Activated CD4-positive, alpha-beta T cell treated with anti-CD3 and anti-CD28 coated beads for 24 hours (primary cell): ENCODE results near the gene RXRA.

Experiments
- DNase-seq, 2 donors: peaks; one replicate each; pipeline ENCODE4 v3.0.0-alpha.2; 2020; ENCODE audit warnings: low read depth in 2 of 2

RXRA gene

DNA sequence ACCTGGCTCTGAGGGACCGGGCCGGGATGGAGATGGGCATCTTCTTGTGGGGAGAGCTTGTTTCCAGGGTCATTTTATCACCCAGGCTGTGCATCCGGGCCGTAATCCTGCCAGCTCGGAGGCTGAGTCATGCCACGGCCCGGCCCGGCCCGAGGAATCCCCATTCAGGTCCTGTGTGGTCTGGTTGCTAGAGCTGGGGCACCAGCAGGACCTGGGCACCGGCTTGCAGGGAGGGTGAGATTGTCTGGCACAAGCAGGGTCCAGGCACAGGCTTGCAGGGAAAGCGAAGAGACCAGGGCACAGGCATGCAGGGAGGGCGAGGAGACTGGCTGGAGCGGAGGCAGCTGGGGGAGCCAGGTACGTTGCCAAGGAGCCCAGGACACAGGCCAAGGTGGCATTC is 106.8 kb downstream of the RXRA start:
- no peak for DNase-seq

DNA sequence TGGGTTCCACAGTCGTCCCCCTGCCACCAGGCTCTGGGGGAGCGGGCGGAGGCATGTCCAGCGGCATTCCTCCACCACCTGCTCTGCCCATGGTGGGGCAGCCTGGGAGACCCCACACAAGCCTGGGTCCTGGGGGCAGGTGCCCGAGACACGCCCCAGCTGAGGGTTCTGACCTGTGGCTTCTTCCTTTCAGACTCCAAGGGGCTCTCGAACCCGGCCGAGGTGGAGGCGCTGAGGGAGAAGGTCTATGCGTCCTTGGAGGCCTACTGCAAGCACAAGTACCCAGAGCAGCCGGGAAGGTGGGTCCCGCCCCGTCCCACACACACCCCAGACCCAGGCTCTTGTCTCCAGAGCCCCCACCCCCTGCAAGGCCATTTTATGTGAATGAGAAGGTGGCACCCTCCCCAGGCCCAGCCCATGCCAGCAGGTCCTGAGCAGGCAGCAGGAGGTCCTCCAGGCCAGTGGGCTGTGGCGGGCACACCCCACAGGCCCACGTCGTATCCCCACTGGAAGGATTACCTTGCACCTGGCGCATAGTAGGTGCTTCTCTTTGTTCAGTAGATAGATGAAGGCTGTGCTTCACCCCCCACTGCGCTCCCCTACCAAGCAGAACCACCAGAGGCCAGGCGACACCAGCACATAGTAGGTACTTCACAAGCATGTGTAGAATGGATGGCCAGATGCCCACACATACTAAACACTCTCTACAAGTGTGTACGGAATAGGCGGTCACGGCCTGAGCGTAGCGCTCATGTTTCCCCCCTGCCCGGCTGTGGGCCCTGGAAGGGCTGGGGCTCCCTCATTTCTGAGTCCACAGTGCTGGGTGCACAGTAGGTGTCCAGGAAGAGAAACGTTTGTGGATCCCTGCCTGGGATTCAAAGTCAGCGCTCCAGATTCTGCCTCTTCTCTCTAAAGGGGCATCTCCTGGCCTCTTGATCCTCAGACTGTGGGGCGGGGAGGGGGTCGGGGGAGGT is 107.9 kb downstream of the RXRA start:
- no peak for DNase-seq

DNA sequence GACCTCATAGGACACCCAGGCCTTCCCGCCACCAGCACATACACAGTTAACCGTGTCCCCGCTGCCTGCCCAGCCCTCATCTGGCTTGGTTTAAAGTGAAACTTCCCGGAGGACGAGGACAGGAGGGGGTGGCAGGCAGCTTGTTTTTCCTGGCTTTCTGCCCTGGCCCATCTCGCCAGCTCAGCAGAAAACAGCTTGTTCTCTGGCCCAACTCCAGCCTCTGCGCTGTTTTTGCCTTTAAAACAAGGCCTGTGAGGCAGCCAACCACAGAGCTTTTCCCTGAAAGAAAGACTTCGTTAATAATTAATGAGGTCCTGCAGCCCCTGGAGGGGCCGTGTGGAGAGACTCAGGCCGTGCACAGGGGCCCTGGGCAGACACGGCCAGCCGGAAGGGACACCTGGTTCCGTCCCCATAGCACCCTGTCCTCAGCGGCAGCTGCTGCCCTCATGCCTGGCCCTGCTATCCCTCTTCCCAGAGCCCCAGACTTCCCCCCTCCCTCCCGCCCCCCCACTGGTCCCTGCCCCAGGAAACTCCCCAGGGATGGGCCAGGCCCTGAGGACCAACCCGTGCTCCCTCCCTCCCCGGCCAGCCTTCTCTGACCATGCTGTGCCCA is 108.7 kb downstream of the RXRA start:
- DNase-seq, result no peak

DNA sequence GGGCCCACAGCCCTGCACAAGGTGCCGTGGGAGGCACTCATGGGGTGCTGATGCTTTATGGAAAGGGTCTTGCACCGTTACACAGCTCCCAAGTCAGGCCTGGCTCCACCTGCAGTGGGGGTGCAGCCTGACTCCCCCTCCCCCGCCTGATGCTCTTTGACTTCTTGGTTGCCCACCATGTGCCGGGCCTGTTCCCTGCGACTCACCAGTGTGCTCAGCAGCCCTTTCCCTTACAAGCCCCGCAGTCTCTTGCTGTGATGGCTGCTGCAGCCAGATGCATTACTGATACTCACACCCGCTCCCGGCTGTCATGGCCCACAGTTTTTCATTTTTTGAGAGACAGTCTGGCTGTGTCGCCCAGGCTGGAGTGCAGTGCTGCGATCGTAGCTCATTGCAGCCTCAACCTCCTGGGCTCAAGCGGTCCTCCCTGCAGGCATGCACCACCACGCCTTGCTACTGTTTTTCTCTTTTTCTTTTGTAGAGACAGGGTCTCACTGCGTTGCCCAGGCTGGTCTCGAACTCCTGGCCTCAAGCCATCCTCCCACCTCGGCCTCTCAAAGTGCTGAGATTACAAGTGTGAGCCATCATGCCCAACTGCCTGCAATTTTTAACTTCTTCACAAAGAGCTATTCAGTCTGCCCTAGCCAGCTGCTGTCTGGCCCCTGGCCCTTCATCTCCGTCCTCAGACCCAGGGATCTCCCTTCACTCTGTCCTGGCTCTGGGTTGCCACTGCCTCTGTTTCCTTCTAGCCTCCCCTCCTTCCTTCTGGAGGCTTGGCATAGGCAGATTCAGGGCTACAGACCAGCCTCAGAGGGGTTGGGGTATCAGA is 109.5 kb downstream of the RXRA start:
- no peak for DNase-seq

DNA sequence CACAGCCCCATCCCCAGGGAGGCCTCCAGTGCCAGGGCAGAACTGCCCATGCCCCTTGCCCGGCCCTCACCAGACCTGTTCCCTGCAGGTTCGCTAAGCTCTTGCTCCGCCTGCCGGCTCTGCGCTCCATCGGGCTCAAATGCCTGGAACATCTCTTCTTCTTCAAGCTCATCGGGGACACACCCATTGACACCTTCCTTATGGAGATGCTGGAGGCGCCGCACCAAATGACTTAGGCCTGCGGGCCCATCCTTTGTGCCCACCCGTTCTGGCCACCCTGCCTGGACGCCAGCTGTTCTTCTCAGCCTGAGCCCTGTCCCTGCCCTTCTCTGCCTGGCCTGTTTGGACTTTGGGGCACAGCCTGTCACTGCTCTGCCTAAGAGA is 110.1 kb downstream of the RXRA start:
- DNase-seq, result no peak

DNA sequence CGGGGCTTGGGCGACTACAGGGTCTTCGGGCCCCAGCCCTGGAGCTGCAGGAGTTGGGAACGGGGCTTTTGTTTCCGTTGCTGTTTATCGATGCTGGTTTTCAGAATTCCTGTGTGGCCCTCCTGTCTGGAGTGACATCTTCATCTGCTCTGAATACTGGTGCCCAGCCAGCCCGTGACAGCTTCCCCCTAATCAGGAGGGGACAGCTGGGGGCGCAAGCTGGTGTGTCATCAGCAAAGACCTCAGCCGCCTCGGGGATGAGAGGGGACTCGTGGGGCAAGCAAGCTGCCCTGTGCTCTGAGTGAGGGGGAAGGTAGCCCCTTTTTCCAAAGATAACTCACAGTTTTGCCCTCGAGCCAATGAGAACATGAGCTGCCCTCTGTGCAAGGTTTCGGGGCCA is 110.7 kb downstream of the RXRA start:
- no peak for DNase-seq

DNA sequence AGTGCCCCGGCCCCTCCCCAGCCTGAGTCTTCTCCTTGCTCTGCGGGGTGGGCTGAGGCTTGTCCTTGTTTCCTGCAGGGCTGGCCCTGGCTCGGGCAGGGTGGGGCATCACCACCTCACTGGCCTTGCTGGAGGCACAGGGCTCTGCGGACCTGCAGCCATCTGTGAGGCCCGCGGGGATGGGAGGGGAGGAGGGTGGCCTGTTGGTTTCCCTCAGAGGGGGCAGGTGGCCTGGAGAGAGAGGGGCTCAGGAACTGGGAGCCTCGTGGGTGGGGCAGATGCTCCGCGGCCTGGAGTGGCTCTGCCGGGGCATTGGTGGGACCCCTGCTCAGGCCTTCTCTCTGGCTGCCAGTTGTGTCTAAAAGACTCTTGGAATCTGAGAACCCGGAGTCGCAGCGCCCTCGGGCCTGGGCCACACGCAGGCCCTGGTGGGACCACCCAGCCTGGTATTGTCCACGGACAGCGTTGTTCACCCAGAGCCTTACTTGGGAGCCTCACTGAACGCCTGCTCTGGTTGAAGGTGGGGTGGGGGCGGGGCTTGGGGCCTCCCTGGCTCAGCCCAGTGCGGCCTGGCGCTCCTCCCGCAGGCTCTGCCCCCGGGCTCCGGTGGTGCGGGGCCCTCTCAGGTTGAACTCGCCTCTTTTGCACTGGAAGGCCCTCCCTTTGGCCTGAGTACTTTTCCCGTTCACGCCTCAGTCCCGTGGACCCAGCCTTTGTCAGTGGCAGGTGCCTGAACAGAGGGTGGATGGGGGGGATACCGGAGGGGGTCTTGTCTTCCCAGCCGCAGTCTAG is 111.3 kb downstream of the RXRA start:
- no peak for DNase-seq

DNA sequence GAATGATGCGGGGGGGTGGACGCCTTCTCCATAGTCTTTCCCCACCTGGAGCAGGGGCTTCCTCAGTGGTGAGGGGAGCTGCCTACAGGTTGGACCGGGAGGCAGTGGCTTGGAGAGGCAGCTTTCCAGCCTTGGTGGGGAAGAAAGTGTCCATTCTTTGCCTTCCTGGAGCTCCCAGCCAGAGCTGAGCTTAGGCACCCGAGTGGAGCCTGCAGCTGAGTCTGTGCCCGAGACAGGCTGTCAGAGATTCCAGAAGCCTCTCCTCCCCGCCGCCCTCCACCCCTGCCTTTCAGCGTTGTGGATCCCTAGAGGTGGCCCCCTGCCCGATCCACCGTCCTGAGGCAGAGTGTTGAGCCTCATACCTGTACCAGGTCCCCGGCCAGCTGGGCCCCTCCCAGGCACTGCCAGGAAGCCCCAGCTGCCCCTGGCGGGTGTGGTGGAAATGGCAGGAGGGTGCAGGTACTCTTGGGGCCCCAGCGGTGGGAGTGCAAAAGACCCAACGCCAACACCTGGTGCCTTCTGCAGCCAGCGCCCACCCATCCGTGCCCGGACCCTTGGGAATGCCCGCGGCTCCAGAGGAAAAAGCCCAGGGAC is 112.0 kb downstream of the RXRA start:
- DNase-seq, result no peak

DNA sequence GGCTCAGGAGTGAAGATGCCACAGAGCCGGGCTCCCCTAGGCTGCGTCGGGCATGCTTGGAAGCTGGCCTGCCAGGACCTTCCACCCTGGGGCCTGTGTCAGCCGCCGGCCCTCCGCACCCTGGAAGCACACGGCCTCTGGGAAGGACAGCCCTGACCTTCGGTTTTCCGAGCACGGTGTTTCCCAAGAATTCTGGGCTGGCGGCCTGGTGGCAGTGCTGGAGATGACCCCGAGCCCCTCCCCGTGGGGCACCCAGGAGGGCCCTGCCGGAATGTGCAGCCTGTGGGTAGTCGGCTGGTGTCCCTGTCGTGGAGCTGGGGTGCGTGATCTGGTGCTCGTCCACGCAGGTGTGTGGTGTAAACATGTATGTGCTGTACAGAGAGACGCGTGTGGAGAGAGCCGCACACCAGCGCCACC is 113.1 kb downstream of the RXRA start:
- DNase-seq, result no peak

DNA sequence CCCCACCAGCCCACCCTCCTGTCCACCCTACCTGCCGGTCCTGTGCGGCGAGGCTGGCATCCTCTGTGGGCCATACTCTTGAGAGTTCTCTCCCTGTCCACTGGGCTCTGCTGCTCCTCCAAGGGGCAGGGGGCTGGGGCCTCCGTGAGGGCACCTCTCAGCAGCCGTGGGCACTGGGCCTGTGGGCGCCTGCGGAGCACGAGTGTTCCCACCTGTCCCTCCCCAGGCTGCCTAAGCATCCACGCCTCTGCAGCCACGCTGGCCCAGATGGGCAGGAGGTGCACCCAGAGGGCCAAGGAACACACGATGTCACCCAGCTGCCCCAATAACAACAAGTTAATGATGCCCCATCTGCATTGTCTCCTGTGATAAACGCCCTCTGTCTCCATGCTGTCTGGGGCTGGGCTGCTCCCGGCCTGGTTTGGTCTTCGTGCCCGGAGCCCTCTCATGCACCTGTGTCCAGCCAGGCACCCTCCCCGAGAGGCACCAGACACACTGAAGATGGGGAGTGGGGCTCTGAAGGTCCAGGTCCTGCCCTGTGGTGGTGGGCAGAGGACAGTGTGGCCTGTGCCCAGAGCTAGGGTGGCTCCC is 114.5 kb downstream of the RXRA start:
- no peak for DNase-seq

DNA sequence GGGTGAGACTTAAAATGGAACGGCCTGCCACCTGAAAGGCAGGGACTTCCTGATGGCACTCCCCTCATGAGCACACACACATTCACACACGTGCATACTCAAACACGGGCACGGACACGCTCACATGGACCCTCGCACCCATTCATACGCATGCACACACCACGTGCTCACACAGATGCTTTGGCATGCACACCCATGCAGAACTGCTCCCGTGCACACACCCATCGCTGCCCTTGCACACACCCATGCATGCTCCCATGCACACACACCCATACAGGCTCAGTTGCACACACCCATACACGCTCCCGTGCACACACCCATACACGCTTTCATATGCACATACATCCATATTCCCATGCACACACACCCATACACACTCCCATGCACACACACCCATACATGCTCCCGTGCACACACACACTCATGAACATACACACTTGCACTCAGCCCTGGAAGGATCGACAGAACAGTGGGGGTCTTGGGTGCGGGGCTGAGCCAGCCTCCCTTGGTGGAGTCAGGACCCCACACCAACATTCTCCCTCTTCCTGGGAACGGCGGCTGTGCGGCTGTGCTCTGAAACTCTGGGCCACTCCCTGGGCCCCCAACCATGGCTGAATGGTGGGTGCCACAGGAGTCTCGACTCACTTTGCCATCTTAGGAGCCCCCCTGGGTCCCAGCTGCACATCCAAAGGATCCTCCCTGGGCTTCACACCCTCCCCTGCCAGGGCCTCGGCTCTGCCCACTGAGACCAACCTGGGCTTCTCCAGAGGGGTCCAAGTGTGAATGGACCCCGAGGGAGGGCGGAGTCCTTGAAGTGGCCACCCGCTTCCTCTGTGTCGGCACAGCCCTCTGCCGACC is 115.2 kb downstream of the RXRA start:
- DNase-seq, result no peak

DNA sequence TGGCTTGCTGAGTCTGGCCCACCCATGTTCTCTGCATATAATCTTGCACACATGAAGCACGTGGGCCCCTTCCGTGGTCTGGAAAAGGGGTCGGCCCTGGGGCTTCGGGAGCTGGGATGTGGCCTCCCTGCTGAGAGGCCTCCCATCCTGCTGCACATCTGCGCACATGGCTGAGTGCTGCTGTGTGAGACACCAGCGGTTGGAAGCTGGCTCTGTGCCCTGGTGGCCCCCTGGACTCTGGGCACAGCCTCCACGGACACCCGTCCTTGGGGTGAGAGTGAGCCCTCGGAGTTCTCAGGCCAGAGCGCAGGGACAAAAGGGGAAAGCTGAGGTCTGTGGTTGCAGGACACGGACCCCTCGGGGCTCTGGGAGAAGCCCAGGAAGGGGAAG is 115.8 kb downstream of the RXRA start:
- DNase-seq, result no peak

DNA sequence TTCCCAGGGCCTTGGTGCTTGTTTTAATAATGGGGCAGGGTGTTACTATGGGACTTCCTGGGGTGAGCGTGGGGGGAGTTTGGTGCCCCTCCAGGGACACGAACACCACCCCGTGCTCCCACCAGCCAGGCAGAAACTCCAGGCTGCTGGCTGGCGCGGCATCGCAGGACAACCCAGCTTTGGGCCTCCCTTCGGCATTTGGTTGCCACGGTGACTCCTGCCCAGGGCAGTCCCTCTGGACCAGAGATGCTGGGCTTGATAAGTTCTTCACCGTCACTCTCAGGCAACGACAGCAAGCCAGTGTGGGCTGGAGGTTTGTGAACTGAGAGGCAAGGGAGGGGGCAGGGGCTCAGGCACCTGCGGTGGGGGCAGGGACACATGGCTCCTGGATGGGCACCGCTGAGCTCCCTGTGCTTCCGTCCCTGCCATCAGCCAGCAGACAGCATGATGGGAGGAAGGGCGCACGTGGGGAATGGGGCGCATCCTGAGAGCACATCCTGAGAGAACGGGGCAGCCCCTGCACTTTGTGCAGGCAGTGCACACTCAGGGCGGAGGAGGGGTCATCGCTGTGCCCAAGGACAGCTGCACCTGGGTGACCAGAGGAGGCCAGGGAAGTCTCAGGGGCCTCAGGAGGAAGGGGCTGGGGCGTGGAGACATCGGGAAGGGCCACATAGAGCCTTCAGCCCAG is 116.4 kb downstream of the RXRA start:
- no peak for DNase-seq

DNA sequence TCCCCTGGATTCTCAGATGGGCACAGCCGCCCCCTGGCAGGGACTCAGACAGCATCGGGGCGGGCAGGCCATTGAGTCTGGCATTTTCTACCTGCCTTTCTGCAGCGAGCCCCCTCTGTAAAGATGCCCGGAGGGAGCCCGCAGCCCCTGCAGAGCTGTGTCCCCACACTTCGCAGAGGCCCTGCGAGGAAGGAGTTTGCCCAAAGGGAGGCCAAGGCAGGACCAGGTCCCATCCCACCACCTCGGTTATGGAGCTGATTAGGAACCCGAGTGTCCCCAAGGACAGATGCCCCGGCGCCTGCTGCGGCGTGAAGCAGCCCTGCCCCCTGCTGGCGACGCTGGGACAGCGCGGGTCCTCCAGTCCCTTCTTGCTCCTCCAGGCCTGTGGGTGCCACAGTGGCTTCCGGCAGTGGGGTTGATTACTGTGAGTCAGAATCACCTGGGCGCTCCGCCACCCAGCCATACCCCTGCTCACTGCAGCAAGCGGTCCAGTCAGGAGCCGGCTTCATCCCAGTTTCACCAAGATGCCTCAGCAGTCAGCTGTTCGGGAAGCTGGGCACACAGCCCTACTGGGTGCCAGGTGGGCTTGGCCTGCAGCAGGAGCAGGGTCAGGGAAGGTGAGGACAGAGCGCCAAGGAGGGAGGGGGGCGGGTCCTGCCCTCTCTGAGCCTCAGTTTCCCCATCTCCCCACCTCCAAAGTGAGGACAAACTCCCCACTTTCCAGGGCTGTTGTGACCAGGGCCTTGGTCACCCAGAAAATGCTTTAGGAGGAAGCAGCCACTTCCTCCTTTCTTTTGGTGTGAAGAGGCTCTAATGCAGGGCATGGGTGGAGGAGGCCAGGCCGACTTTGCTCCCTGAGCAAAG is 117.2 kb downstream of the RXRA start:
- peak; percentile 76 to 80 for DNase-seq

DNA sequence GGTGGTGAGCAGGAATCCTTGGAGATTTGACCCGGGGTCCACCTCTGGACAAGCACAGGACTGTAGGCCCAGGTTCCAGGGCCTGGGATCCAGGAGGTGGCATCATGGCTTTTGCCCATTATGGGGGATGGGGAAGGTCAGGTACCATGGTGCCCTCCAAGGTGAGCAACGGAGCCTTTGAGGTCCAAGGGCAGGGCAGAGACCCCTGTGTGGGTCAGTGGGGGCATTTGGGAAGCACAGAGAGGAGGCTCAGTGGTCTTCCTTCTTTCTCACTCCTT is 117.7 kb downstream of the RXRA start:
- no peak for DNase-seq

DNA sequence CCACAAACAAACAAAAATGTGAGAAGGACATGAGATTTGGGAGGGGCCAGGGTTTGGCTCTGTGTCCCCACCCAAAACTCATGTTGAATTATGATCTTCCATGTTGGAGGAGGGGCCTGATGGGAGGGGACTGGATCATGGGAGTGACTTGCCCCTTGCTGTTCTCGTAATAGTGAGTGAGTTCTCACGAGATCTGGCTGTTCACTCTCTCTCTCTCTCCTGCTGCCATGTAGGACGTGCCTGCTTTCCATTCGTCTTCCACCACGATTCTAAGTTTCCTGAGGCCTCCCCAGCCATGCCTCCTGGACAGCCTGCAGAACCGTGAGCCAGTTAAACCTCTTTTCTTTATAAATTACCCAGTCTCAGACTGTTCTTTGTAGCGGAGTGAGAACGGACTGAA is 118.7 kb downstream of the RXRA start:
- no peak for DNase-seq

DNA sequence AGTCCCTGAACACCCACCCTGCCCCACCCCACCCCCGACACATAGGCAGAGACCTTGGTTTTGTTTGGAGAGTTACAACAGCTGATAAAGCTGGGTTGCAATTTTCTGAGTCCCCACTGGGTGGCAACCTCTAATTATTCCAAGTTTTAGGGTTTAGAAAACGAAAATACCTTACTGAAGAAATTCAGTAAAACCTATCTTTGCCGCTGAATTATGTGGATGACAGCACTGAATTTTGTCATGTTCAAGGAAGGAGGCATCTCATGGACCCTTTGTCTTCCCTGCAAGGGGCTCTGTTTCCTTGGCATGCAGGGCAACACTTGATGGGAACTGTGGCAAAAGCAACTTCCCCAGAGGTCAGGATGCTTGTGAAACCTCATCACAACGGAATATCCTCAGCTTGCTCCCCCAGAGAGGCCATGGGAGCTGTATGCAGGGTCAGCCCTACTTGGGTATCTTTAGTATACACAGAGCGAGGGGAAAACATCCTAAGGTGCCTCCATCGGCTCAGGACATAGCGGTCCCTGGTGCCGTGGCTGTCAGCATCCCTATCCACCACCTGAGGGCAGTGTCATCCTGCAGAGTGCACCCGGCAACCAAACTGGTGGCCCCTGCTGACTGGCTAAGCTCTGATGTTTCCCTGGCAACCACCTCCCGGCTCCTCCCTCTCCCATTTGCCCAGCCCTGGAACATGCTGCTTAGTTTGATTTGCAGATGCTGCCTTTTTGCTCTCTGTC is 123.1 kb downstream of the RXRA start:
- peak; percentile 66 to 72 for DNase-seq
